ENCODE data around the gene RBM8A. TPM values are rescaled to one million over a fixed set of nuclear protein-coding genes. Genes with fewer than 3 reads are reported as not detected.
A peak's percentile ranks its signal among the peaks of the same experiment; 100 is the strongest.

RBM8A gene
- total and polyA plus RNA-seq, 7 donors = 82.9 to 527 (median 207) TPM

DNA sequence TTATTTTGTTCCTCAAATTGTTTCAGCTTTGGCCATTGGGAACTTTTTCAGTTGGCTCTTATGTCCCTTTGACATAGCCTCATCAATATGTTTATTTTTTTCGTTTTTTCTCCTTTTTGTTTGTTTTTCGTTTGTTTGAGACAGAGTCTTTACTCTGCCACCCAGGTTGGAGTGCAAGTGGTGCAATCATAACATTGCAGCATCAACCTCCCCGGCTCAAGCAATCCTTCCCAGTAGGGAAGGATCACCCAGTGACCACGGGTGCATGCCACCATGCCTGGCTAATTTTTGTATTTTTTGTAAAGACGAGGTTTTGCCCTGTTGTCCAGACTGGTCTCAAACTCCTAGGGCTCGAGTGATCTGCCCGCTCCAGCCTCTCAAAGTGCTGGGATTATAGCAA, 45.3 kb upstream of the RBM8A start:
- Histone ChIP-seq H3K27me3 (ENCODE audit: insufficient read depth in 3 of 3, low read length in 2 of 3) (no peaks in the 10 kb centered on the region), H3K27ac (no peak overlapping the region), H3K4me1 (peaks cover 4% of the 10 kb centered on the region), H3K36me3 (ENCODE audit: insufficient read depth in 1 of 2, low read depth in 1 of 2) (peaks cover 0 to 18% of the 10 kb centered on the region in 2 donors), H3K9me3 (peaks cover under 1% of the 10 kb centered on the region), H3K4me3 (no peak overlapping the region)
- intact Hi-C loops (cut with DNase I) = no loop called here
- DNase-seq = peak in 1 of 2 donors; percentile 11
- TF ChIP-seq, protein P1, sequence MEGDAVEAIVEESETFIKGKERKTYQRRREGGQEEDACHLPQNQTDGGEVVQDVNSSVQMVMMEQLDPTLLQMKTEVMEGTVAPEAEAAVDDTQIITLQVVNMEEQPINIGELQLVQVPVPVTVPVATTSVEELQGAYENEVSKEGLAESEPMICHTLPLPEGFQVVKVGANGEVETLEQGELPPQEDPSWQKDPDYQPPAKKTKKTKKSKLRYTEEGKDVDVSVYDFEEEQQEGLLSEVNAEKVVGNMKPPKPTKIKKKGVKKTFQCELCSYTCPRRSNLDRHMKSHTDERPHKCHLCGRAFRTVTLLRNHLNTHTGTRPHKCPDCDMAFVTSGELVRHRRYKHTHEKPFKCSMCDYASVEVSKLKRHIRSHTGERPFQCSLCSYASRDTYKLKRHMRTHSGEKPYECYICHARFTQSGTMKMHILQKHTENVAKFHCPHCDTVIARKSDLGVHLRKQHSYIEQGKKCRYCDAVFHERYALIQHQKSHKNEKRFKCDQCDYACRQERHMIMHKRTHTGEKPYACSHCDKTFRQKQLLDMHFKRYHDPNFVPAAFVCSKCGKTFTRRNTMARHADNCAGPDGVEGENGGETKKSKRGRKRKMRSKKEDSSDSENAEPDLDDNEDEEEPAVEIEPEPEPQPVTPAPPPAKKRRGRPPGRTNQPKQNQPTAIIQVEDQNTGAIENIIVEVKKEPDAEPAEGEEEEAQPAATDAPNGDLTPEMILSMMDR (IDR thresholded peaks at IDR 0.05) = no peak
- 81 to 84% (median 84%) methylated on average over 7 of the region's 7 CpGs for WGBS, 3 donors
- ATAC-seq = no peak

DNA sequence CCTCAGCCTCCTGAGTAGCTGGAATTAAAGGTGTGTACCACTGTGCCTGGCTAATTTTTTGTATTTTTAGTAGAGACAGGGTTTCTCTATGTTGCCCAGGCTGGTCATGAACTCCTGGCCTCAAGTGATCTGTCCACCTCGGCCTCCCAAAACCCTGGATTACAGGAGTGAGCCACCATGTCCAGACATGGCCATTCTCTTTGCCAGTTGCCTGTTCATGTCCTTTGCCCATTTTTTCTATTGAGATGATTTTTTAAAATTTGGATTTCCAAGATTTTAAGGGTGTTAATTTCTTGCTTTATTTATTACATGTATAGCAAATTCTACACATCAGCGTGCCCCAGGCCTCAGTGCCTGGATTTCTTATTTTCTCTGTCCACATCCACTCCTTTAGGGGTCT, 40.0 kb upstream of the RBM8A start:
- Histone ChIP-seq H3K4me1 (peaks cover 23% of the 10 kb centered on the region), H3K27me3 (ENCODE audit: insufficient read depth in 3 of 3, low read length in 2 of 3) (no peaks in the 10 kb centered on the region), H3K27ac (no peak overlapping the region), H3K4me3 (no peak overlapping the region), H3K9me3 (peaks cover 6% of the 10 kb centered on the region), H3K36me3 (ENCODE audit: insufficient read depth in 1 of 2, low read depth in 1 of 2) (peaks cover 0 to 6% of the 10 kb centered on the region in 2 donors)
- DNase-seq = no peak
- no peak for ATAC-seq
- intact Hi-C loops (cut with DNase I) = loop anchor here in 1 of 2 donors (5.0 kb wide), 1 partner anchor 80 kb away; the partner anchor contains the start of gene ANKRD35
- TF ChIP-seq, protein P1 (IDR thresholded peaks at IDR 0.05) = no peak
- WGBS, 3 donors = 91 to 95% (median 93%) methylated on average over 2 of the region's 2 CpGs

DNA sequence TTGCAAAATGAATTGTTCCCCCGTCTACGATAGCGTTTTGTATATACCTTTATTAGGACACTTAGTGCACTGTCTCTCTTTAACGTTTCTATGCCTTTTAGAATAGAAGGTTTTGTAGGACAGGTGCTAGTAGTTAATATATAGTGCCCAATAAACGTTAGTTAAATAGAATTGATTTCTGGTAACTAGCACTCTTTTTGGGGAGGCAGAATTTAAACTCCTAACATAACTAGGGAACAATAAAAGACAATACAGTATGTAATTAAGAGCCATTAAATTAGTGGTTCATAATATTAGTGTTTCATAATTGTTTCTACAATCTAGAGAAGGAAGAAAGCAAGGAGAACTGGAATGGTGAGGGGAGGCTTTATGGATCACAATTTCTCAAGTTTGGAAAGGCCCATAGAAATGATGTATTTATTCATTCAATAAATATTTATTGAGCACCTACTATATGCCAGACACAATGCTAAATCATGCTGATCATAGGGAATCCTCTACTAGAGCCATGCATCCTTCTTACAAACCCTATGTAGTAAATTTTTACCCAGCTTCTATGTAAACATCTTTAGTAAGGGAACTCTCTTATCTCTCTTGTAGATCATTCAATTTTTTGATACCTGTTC, 37.9 kb upstream of the RBM8A start:
- Histone ChIP-seq H3K4me1 (peaks cover 34% of the 10 kb centered on the region), H3K4me3 (peak overlapping the region; percentile 85), H3K9me3 (peaks cover 6% of the 10 kb centered on the region), H3K27ac (peak overlapping the region; percentile 86), H3K27me3 (ENCODE audit: insufficient read depth in 3 of 3, low read length in 2 of 3) (no peaks in the 10 kb centered on the region), H3K36me3 (ENCODE audit: insufficient read depth in 1 of 2, low read depth in 1 of 2) (peaks cover 0 to 6% of the 10 kb centered on the region in 2 donors)
- TF ChIP-seq, protein P1 (IDR thresholded peaks at IDR 0.05) = no peak
- DNase-seq (no peak), ATAC-seq (no peak)
- intact Hi-C loops (cut with DNase I) = loop anchor here in 1 of 2 donors (5.0 kb wide), 1 partner anchor 78 kb away; the partner anchor contains the start of gene ANKRD35
- 0 to 3% (median 1%) methylated on average over 5 of the region's 5 CpGs for WGBS, 3 donors

DNA sequence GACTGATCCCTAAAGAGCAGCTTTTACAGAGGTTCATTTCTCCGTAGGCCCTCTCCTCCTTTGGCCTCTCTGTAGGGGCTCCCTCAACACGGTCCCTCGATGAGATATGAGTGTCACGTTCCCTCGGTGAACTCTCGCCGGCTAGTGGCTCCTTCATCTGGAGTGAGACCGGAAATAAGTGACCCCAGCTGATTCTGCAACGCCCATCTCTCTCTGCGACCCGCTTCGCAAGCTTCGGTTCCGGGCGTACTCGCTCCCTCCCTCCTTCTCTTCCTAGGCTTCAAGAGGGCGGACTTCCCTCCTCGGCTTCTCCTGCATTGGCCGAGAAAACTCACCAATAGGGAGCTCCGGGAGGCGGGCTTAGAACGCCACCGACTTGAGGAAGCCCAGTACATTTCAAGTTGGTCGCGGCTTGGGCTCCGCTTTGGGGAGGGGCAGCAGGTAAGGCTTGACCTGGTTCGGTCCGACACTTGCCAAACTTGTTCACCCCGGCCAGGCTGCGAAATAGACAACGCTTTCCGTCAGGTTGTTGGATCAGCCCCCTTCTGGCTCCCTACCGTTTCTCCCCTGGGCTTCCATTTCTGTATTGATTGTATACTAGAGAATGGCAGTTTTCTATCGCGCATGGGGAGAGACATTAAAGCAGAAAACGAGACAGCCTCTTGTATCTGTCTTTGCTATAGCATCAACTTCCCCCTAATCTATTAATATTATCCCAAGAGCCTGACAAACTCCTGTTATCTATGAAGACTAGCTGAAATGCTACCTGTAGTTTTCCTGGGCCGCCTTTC, 37.2 kb upstream of the RBM8A start, which contains the start of the genes ANKRD34A and POLR3GL:
Gene ANKRD34A, minus strand, starts transcription at position 248 of the 791 bp plus-strand sequence. CDS start 2,816 bp downstream, outside the sequence.
Gene POLR3GL, plus strand, starts transcription at position 363 of the 791 bp plus-strand sequence. CDS start 10,176 bp downstream, outside the sequence.
- Histone ChIP-seq H3K27ac (peak within 1 kb of the TSS; percentile 86), H3K27me3 (ENCODE audit: insufficient read depth in 3 of 3, low read length in 2 of 3) (no peaks in the 10 kb centered on the region), H3K4me1 (peaks cover 40% of the 10 kb centered on the region), H3K9me3 (peaks cover 6% of the 10 kb centered on the region), H3K36me3 (ENCODE audit: insufficient read depth in 1 of 2, low read depth in 1 of 2) (peaks cover 0 to 6% of the 10 kb centered on the region in 2 donors), H3K4me3 (peak within 1 kb of the TSS; percentile 85)
- peak; percentile 95 to 97 for DNase-seq
- TF ChIP-seq, protein P1 (IDR thresholded peaks at IDR 0.05) = no peak
- peak; percentile 77 to 82 (median 78) for ATAC-seq
- intact Hi-C loops (cut with DNase I) = loop anchor here (5.0 kb wide), 2 partner anchors 77 to 107 kb away; partner anchors contain the start of genes ANKRD35 (in 1 of the 2) and PIAS3 (in 1 of the 2)
- 1% methylated on average over 37 of the region's 37 CpGs for WGBS, 3 donors

Measured in psoas muscle (tissue), 8 donors.